GM19035 (cell line): ENCODE measurements around the gene JAKMIP1.

ENCODE experiments used
- ATAC-seq: cut with Tn5 transposase; IDR thresholded peaks from one replicate; pipeline ENCODE4 v1.9.1; 2021; ENCODE audit not compliant: unreplicated experiment

The JAKMIP1 gene

DNA sequence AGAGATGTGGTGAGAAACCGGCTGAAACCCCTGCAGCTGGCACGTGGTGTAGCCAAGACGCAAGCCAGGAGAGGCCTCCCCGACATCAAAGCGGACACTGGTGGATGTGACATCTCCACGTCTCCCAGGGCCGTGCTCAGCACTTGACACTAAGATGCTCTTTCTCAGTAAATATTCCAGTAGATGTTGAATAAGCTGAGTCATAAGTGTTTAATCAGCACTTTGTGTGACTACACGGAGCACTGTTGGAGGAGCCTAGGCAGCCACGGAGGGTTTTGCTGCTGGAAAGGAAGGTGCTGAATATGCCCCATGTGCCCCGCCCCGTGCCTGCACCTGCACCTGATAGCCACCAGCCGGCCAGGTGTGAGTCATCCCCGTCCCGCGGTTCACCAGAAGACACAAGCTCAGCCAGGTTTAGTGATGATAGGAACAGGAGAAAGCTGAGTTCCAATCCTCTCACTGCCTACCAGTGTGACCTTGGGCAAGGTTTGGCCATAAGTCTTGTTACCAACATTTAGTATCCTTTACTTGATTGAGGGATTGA is 153.1 kb downstream of the JAKMIP1 start:
- ATAC-seq = no peak

GRCh38 chr4:6046526-6047129 is 153.7 kb downstream of the JAKMIP1 start:
- ATAC-seq = no peak

GRCh38 chr4:6044805-6045204 is 155.5 kb downstream of the JAKMIP1 start:
- no peak for ATAC-seq

DNA sequence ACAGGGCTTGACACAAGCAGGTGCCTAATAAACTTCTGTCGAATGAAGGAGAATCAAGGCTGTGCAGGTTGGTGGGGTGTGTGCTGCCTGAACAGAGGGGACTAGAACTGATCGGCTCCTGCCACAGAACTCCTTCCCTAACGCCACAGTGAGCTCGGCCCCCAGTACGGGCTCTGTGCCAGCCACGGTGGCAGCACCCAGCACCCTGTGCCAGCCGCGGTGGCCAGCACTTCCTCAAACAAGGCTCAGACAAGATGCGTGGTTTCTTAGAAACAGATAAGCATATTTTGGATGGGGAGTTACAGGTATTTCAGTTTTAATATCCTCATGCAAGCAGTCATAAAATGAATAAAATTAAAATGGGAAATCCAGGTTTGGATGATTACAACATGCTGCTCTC is 156.1 kb downstream of the JAKMIP1 start:
- no peak for ATAC-seq

- ATAC-seq = no peak
These were observed 156.5 kb downstream of the JAKMIP1 start for GRCh38 chr4:6043843-6044242.

GRCh38 chr4:6043188-6043587 is 157.2 kb downstream of the JAKMIP1 start:
- ATAC-seq = no peak

DNA sequence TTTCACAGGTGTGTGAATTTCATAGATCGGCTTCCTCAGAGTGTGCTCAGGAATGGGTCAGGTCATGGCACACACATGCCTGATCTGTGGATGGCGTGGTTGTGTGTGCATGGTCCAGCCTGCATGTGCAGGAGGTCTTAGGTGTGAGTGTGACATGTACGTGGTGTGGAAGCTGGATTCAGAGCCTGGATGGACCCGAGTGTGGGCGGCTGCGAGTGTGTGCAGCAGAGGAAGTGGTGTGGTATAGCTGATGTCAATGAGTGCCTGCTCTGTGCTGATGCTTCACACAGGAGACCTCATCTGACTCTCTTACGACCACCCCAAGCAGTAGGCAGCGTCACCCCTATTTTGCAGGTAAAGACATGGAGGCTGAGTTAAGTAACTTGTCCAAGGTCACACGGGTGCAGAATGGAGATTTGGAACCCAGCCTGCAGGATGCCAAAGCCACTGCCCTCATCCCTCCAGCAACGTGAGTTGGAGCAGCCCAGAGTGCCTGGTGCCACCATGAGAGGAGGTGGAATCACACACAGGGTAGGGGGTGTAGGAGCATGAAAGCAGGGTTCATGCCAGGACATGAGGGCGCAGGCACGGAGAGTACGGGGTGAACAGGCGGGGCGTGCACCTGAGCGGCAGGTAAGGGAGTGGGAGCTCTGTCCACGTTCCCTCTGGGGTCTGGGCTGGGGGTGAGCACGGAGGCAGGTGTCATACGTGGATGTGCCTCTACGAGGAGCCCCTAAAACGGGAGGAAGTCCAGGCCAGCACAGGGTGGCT is 157.9 kb downstream of the JAKMIP1 start:
- no peak for ATAC-seq

- ATAC-seq = no peak
These were observed 158.5 kb downstream of the JAKMIP1 start for GRCh38 chr4:6041800-6042199.

- ATAC-seq = no peak
These were observed 161.6 kb downstream of the JAKMIP1 start for GRCh38 chr4:6038711-6039110.

GRCh38 chr4:6035786-6036185 is 164.6 kb downstream of the JAKMIP1 start:
- ATAC-seq = no peak

DNA sequence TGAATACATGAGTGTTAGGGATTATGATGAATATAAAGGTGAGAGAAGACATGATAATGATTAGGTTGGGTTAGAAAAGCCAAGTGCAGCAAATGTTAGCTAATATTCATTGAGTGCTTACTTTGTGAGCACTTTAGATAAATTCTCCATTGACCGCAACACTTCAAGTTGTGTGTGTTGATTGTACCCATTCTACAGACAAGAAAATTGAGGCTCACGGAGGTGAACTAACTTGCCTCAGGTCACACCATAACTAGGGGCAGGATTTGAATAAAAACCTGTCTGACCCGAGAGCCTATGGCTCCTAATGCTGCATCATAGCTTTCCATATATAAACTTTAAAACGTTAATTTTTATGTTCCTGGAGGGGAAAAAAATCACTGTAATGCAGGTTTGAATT is 167.0 kb downstream of the JAKMIP1 start:
- ATAC-seq = no peak

DNA sequence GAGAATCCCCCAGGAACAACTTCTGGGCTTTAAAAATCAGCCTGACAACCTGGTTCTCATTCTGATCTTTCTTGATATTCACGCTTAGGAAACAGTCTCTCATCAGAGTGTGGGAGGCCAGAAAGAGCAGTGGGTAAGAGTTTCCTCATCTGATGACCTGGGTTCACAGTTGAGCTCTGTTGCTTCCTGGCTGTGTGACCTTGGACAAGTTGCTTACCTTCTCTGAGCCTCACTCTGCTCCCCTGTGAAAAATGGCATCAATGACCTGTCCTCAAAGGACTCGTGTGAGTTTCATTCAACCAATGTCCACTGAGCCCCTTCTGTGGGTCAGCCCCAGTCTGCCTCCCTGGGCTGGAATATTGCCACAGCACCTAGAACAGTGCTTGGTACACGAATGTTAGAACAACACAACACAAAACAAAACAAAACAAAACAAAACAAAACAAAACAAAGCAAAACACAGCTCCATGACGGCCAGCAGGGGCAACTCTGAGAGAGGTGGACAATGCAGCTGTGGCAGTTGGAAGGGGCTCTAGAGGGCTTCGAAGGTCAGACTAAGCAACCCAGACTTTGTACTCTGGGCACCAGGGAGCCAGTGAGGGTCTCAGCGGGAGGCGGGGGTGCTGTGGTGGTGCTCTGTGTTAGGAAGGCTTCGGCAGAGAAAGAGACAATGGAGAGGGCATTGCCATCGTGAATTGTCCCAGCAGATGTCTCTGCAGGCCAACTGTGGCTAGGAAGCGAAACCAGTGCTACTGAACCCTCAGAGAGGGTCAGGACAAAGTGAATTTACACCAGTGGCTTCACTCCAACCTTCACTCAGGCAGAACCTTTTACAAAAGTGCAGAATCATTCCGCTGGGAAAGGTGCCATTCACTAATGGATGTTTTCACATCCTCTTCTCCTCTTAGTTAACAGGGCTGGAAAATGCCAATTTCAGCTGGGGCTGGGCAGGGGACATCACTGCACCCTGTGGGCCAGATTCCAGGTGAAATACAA is 167.8 kb downstream of the JAKMIP1 start:
- ATAC-seq = no peak

- ATAC-seq = no peak
These were observed 168.5 kb downstream of the JAKMIP1 start for GRCh38 chr4:6031846-6032245.

DNA sequence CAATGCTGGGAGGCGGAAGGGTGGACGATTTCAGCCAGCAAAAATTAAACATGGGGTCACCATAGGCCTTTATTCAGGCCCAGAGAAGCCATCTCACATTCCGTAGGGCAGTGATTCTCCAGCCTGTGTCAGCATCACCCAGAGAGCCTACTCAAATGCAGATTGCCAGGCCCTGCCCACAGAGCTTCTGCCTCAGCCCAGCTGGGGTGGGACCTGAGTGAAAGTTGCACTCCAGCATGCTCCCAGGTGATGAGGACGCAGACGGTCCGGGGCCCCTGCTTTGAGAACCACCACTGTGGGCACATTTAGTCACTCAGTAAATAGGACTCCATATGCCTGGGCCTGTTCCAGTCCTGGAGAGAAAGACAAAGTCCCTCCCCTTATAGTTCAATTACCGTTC is 169.7 kb downstream of the JAKMIP1 start:
- ATAC-seq = no peak

DNA sequence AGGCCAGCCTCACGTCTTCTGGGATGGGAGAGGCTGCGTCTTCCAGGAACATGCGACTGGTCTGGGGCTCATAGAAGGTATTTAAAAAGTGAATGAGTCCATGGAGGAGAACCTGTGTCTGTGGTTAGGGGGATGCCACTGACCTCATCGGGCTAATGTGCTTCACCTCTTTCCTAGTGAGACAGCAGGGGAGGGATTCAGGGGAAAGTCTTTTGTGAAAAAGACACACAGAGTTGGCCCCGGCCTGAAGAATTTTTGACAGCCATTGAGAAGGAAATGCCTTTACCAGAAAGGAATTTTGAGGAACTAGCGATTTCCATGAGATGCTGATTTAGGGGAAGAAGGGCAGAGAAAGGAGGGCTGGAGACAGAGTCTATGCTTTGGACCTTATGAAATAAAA is 171.1 kb downstream of the JAKMIP1 start:
- ATAC-seq = no peak

DNA sequence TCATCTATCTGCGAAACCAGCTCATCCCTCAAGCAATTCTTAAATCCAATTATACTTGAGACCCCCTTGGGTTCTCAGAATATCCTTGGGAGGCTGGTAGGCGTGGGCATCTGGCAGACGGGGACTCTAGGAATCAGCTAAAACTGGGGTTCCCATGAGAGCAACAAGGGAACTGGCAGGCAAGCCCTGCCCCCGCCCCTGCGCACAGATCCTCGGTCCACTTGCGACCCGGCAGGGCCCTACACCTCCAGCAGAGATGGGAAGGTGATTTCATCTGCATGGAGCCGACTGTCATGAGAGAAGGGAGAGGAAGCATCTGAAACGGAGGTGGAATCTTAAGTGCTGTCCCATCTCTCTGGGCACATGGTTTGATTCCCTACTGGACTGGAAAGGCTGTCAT is 172.2 kb downstream of the JAKMIP1 start:
- ATAC-seq = no peak

DNA sequence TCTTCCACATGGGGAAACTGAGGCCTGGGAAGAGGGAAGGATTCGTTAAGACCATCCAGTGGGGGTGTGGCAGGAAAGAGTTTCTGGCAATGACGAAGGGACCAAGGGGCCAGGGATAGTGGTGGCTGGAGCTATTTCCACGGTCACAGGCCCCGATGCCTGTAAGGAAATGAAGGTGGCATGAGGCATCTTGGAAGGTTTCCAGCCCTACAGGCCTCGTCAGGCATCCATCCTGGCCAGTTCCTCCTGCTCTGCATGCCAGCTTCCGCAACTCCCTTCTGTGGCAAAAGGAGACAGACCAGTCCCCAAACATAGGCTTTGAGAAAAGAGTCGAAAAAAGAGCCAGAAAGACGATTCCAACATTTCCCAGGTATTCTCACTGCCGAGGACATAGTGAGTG is 173.0 kb downstream of the JAKMIP1 start:
- ATAC-seq = no peak

DNA sequence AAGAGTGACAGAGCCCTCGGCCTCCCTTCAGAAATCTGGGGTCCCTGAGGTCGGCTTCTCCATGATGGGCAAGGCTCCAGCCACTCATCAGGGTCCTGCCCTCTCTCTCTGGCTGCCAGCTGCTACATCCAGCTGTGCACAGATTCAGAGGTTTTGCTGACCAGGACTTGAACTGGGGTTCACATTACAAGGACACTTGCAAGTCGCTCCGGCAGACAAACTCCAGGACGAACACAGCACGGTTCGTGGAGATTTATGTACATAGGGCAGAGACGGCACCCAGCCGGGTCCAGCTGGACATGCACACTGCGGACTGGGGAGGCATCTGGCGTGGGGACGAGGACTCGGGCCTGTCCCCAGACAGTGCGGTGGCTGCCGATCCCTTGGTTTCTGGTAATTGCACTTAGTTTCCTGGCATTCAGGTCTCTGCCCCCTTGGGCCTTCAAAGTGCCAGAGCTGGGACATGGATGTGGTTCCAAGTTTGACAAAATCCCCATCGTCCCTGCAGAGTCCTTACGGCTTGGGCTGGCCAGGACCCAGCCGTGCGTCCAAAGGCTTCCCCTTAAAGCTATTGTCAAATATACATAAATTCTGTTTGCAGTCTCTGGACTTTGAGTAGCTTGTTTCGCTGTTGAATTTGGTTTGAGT is 175.9 kb downstream of the JAKMIP1 start:
- ATAC-seq = no peak

DNA sequence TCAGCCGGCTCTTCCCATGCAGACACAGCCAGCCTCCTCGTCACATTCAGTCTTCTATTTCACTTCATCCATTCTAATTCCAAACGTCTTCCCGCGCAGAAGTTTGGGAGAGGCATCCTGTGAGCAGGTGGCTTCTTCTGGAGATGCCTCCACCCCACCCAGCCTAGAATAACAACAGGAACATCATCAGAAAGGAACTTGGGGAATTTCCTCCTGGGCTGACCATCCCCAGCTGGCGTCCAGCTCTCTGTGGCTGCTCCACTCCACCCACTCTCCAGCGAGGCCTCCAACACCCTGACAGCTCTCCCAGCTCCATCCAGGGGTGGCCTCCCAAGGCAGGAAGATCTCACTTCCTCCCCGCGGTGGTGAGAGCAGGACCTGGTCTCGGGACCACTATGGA is 176.6 kb downstream of the JAKMIP1 start:
- ATAC-seq = no peak

GRCh38 chr4:6022607-6023288 is 177.6 kb downstream of the JAKMIP1 start:
- no peak for ATAC-seq
